HL-60/S4 treated with retinoic acid at 250 ng/mL for 4 days and 3 days (cell line): ENCODE data around the gene BBOF1.

Experiments
- in situ Hi-C: fragments of 300-500 bp; cut with MboI; formaldehyde crosslinking; loops from 2 replicates; pipeline ENCODE4 v1.7.0; 2022; ENCODE audit warnings: low sequenced_read_pairs

BBOF1 gene

DNA sequence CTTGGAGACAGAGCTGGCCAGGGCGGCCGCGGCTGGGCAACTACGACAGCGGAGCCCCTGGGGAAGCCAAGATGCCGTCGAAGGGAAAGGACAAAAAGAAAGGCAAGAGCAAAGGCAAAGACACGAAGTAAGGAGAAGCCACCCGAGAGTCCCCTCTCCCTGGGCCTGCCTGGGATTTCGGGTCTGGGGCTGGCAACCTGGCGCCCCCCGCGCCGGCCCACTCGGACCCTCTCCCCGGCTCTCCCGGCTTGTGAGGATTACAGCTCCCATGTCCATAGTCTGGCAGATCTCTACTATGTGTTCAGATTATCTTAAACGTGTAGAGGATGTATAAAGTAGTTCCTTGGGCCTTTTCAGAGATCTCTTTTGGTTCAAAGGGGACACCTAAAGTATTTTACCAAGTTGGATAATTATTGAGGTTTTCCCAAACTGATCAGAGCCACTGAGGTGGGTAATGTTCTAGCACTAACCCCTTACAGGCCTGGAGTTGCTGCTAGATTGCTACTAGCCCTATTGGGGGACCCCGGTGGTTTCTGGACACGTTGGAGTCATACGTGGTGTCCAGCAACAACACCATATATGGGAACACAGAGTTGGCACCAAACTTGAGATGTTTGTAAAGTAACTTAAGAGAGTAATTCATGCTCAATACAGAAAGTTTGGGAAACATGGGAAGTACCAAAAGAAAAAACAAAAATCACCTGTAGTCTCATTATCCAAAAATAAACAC lies 424 bp downstream of the BBOF1 start:
- in situ Hi-C loops, result no loop called here

DNA sequence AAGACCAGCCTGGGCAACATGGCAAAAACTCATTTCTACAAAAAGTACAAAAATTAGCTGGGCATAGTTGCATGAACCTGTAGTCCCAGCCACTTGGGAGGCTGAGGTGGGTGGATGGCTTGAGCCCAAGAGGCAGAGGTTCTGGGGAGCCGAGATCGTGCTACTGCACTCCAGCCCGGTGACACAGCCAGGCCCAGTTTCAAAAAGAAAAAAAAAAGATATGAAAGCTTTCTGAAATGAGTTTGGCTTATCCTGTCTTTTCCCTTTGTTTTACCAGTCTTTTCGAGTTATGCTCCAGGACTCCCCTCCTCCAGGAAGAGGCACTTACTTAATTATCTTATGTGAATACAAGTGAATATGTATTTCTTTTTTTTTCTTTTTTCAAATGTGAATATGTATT lies 3.2 kb downstream of the BBOF1 start:
- in situ Hi-C loops, result no loop called here

DNA sequence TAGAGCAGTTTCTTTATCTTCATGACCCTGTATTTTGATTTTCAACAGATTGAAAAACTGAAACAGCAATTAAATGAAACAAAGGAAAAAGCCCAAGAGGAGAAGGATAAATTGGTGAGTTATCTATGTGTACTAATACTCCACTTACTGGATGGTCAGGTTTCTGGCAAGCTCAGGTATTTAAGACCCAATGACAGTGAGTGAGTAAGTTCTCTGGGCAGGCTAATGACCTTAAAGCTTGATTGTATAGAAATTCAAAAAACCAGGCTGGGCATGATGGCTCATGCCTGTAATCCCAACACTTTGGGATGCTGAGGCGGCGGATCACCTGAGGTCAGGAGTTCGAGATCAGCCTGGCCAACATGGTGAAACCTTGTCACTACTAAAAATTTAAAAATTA lies 10.0 kb downstream of the BBOF1 start:
- in situ Hi-C loops, result no loop called here

DNA sequence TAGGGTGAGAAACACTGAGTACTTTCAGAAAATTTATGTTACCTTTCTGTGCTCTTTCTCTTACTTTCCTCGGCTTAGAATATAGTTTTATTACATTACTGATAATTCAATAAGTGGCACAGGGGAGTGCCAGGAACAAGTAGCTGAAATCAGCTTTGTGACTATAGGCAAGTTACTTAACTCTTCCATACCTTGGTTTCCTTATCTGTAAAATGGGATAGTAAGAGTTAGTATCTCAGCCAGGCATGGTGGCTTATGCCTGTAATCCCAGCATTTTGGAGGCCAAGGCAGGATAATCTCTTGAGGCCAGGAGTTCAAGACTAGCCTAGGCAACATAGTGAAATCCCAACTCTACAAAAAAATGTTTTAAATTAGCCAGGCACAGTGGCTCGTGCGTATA lies 15.4 kb downstream of the BBOF1 start:
- in situ Hi-C loops, result no loop called here

DNA sequence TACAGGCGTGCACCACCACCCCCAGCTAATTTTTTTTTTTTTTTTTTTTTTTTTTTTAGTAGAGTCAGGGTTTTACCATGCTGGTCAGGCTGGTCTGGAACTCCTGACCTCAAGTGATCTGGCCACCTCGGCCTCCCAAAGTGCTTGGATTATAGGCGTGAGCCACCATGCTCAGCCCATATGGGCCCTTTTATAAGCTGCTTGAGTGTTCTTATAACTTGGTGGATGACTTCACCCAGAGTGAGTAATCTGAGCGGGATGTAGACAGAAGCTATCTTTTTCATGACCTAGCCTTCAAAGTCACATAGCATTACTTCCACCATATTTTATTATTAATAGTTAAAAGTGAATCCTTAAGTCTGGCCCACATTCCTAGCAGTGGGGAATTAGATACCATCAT lies 16.4 kb downstream of the BBOF1 start:
- in situ Hi-C loops, result no loop called here

DNA sequence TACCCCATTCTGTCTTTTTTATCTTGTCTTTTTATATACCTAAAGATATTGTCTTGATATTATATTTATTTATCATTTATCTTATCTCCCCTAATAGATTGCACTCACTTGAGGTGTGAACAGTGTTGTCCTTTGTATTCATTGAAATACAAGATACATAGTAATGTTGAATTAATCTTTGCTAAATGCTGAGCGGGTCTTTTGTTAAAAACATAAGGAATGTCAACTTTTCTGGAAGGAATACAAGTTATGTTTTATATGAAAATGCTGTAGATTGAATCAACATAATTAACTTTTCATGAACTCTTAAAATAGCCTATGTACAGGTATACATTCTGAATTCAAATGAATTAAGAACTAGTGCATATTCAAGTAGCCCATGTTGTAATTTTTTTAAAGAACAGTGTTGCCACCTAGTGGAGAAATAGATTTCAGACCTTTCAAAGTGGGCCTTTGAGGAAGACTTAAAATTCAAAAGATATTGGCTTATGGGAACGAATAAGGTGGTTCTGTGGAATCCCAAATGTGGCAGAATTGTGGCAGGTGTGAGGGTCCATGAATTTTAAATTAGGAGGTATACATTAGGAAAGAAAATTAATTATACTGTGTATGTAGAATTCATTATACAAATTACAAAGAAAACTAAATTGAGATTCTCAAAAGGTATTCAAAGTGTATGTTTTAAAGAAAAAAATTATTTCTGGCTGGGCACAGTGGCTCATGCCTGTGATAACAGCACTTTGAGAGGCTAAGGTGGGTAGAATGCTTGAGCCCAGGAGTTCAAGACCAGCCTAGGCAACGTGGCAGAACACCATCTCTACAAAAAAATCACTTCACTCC lies 19.1 kb downstream of the BBOF1 start:
- in situ Hi-C loops, result no loop called here

DNA sequence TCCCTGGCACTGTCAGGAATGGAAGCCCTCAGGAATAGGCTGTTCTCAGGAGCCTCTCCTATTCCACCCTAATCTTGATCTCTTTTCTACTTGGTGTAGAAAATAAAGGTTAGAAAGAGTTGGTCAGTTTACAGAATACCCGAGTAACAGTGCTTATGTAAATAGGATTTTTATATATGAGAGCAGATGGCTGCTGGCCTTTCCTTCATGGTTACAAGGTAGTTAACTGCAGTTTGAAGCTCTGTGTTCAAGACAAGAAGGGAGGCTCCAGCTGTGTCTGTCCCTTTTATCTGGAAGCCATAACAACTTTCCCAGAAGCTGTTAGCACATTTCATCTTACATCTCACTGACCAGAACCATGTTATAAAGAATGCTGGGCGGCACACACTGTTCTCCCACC lies 23.1 kb downstream of the BBOF1 start:
- in situ Hi-C loops, result no loop called here

DNA sequence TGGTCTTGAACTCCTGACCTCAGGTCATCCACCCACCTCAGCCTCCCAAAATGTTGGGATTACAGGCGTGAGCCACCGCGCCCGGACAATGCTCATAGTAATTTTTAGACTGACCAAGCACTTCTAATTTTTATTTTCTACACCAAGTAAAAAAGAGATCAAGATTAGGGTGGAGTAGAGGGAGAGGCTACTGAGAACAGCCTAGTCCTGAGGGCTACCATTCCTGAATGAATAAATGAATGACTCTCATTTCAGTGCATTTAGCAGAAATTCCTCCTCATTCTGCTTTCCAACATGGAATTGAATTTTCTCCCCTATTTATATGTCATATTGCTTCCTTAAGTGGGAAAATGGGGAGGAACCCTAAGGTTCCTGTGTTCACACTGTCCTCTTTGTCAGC lies 26.4 kb downstream of the BBOF1 start:
- in situ Hi-C loops, result no loop called here

DNA sequence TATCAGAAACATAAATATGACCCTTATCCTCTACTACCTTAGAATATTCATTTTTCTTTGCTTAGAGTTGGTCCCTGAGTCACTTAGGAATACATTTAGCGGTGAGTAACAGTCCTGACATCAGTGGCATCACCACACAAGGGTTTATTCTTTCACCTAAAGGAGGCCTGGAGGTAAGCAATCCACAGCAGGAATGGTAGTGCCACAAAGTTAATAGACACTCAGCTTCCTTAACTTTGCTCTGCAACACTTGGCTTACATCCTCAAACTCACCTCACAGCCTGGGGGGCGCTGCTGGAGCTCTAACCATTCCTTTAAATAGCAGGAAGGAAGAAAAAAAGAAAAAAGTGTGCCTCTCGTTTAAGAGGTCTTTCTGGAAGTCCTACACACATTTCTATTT lies 29.1 kb downstream of the BBOF1 start:
- in situ Hi-C loops, result no loop called here

DNA sequence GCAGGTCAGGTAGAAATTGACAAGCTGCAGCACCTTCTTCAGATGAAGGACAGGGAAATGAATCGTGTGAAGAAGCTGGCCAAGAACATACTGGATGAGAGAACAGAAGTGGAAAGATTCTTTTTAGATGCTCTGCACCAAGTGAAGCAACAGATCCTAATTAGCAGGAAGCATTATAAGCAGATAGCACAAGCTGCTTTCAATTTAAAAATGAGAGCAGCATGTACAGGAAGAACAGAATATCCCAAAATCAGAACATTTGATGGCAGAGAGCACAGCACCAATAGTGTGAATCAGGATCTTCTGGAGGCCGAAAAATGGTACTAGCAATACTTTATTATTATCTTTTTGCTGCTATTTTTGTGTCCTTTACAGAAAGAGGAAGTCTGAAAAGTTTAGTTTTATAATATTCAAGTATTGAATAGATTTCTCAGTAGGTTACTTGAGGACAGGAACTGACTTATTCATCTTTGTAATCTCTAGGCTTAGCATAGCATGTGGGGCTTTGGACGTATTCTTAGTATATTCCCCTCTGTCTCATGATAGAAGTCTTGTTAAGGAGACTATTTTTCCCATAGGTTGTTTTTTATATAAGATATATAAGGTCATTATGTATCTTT lies 30.8 kb downstream of the BBOF1 start:
- in situ Hi-C loops, result no loop called here

DNA sequence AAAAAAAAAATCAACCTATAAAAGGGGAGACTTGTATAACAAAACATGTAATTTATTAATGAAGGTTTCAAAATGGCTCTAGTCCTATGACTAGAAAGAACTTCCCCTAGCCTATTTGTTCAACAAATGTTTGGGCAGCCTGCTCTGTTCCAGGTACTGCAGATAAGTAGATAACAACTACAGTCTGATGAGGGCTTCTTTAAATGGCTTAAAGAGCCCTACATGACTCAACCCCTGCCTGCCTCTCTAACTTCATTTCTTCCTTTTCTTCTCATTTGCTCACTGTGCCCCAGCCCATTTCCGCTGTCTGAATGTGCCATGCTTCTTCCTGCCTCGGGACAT lies 43.6 kb downstream of the BBOF1 start:
- in situ Hi-C loops, result no loop called here

DNA sequence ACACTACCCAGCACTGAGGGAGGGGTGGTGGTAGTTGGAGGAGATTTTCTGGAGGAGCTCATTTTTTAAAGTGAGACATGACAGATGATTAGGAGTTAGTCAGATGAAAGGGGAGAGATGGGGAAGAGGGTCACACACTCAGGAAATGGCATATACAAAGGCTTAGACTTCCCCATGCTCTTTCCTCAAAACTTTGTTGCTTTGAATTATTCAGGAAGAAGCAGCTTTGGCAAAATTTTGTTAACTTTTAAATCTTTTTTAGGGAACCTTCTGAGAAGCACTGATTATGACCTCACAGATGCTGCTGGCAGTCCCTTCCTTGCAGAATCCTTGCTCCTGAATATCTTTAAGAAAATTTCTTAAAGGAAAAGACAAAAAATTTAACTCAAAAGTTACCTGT lies 45.3 kb downstream of the BBOF1 start:
- in situ Hi-C loops, result no loop called here

DNA sequence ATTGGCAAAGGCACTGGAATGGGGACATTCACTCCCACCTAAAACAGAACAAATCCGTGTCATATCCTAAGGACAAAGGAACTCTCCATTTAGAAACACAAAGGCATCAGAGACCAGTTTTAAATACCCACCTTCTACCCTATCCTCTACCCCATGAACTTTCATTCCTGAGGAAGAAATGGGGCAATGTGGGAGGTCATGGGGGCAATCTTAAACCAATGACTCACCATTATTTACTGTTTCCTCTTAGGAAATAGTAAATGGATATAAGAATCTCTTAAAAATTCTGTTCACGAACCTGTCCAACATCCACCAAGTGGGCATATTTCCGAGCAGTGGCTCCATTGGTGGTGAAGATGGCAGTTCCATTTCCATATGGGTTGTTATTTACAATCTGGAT lies 45.7 kb downstream of the BBOF1 start:
- in situ Hi-C loops, result no loop called here

DNA sequence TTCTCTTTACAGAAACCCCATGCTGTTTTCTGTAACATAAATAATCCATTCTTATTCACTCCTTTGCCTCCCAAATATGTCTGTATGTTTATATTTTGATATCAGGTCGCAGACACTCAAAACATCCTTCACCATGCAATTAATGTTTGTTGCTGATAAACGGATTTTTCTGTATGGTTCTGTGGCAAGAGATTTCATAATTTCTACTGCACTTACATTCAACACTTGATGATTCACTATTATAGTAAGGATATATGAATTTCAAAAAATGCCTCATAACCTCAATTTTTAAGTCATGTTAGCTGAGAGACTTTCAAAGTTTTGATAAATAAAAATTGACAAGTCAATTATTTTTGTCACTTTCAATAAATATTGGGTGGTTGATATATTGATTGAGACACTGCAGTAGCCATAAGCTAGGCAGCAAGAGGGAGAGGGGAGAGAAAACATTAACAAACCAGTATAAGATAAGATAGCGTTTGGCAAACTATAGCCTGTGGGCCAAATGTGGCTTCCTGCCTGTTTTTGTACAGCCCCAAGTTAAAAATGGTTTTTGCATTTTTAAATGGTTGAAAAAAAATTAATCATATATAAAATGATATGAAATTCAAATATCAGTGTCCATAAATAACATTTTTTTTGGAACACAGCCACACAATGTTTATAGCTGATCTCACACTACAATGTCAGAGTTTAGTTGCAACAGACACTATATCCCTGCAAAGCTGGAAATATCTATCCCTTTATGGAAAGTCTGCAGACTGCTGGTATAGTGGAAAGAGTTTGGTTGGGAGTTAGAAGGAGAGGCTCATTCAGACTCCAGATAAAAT lies 46.8 kb downstream of the BBOF1 start:
- in situ Hi-C loops, result no loop called here

DNA sequence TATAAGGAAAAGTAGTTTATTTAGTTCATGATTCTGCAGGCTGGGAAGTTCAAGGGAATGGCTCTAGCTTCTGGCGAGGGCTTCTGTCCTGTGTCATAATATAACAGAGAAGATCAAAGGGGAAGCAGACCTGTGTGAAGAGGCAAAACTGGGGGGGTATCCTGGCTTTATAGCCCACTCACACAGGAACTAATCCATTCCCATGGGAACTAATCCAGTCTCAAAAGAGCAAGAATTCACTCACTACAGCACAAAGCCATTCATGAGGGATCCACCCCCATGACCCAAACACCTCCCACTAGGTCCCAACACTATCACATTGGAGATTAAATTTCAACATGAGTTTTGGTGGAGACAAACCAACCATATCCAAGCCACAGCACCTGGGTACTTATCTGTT lies 58.3 kb downstream of the BBOF1 start:
- in situ Hi-C loops, result no loop called here

DNA sequence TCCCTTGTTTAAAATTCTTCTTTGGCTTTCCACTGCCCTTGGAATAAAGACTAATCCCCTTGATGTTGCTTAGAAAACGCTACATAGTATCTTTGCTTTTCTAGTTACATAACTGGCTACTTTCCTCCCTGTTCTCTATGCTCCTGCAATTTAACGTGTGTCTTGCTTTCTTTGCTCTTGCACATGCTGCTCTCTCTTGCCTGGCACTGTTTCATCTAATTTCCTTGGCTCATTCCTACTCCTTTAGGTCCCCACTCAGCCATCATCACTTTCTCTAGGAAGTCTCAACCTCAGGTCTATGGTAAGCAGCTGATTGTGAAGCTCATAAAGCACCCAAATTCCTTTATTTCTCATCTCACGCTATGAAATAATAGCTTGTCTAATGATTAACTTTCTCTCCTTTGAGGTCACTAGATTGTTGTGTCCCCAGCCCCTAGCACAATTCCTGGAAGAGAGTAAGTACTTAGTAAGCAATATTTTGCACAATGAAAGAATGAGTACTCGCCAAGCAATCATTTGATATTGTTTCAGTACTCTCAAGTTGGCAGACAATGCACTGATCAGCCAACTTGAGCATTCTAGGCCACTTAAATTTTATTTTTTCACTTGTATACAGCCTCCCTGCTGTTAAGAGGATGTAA lies 61.8 kb downstream of the BBOF1 start:
- in situ Hi-C loops, result no loop called here

DNA sequence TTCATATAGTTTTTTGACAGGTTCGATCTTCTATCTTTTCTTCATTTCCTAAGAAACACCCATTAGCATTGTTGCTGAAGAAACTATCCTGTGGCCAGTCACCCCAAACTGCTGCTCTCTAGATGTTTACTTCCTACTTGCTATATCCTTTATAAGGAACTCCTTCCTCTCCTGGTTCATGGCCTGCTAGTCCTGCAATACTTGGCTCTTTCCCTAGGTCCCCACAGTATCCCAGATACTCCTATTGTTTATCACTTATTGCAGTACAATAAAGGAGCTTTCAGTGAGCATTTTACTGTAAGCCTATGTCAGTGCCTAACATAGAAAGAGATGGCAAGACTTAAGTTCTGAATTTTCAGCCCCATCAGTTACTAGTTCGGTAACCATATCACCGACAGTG lies 62.3 kb downstream of the BBOF1 start:
- in situ Hi-C loops, result no loop called here

DNA sequence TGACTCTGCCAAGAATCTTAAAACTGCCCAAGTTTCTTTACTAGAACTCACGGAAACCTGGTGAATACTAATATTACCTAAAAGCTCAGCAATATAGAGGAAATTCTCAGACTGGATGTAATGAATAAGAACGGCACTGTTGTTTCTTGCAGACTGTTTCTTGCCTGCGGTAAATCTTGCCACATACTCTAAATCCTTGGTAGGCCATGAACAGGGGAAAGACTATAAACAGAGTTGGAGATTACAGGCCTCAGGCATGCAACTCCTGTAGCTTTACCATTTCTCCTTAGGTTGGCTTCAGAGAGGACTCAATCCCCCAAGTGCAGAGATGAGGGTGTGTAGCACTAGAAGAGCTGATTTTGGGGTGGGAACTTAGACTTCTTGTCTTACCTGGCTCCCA lies 64.0 kb downstream of the BBOF1 start:
- in situ Hi-C loops, result no loop called here

DNA sequence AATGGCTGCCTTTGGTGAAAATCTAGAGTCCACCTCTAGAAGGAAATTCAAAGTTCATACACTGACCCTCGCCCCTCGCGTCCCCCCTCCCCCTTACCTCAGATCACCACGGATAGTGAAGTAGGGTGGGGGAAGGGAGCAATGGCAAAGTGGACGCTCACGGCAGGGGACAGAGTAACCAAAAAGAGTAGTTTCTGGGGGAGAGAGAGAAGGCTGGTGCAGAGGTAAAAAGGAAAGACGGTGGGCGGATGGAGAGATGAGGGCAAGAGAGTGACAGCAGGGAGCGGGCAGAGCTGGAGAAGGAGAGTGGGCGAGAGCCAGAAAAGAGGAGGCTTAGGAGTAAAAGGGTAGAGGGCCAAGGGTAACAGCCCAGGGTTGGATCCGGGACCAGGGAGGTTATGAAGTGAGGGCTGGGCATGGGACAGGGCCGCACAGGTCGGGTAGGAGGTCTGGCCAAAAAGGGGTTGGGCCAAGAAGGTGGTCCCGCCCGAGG lies 64.7 kb downstream of the BBOF1 start:
- in situ Hi-C loops, result no loop called here

DNA sequence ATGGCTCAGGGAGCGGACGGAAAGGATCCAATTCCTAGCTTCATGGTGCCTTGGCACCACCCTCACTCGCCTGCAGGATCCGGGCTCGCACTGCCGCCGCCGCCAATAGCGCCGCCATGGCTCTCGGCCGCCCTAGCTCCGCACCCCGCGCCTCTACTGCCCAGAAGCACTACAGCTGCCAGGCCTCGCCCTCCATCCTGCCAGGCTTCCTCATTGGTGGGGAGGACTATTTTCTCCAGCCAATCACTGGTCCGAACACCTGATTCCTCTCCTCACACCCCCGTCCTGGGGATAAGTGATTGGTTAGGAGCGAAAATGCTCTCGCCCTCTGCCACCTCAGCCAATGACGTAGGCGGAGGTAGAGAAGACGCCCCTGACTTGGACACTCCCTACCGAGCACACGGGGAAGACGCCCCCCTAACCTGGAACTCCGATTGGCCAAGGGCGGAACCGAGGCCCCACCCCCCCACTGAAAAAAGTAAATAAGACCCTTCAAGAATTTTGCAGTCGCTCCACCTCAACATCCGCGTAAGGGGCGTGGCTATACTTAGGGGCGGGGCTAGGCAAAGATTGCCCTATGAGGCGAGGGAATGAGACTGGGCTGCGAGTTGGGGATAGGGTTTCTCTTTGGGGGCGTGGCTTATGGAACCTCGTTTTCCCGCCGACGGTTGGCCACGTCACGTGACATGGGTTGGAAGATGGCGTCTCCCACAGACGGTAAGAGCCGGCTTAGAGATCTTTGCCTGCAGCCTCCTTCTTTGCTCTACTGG lies 65.3 kb downstream of the BBOF1 start, which contains the start of the genes ALDH6A1 and LIN52:
Gene ALDH6A1, minus strand, starts transcription at position 177 of the 770 bp plus-strand sequence. Its CDS starts 59 bp downstream, at position 118.
Gene LIN52, plus strand, starts transcription at position 680 of the 770 bp plus-strand sequence. Its CDS starts 19 bp downstream, at position 699.
- in situ Hi-C loops, result no loop called here
